Measurements from ENCODE around the gene STRA8.

- TF ChIP-seq CTCF (IDR thresholded peaks at IDR 0.05) (no peak), POLR2A (IDR thresholded peaks at IDR 0.05) (no peak), EP300 (IDR thresholded peaks at IDR 0.05) (no peak), POLR2AphosphoS5 (IDR thresholded peaks at IDR 0.05) (no peak)
Measured at GRCh38 chr7:135286876-135287275, 53.2 kb downstream of the STRA8 start.

Data from upper lobe of left lung (tissue), 4 donors.